Type B pancreatic cell (in vitro differentiated cells): Measurements from ENCODE around the gene MDC1. TPM values are rescaled to one million over a fixed set of nuclear protein-coding genes. Genes with fewer than 3 reads are reported as not detected.

Experiments used
- DNase-seq: peaks from one replicate; pipeline ENCODE4 v3.0.0; 2021; ENCODE audit warnings: mixed read lengths; ENCODE audit not compliant: unreplicated experiment; ENCODE audit errors: extremely low spot score
- H3K27ac Mint-ChIP-seq: 2 replicates; pipeline ENCODE4 v1.8.0; 2021; ENCODE audit warnings: mild to moderate bottlenecking, mixed read lengths
- H3K27me3 Mint-ChIP-seq: 2 replicates; pipeline ENCODE4 v1.8.0; 2021; ENCODE audit warnings: mixed read lengths
- H3K36me3 Mint-ChIP-seq: 2 replicates; pipeline ENCODE4 v1.8.0; 2021; ENCODE audit warnings: mixed read lengths
- H3K4me1 Mint-ChIP-seq: one replicate; pipeline ENCODE4 v1.8.0; 2021; ENCODE audit warnings: mixed read lengths; ENCODE audit not compliant: unreplicated experiment
- H3K4me3 Mint-ChIP-seq: 2 replicates; pipeline ENCODE4 v1.8.0; 2021; ENCODE audit warnings: mild to moderate bottlenecking, mixed read lengths
- H3K9me3 Mint-ChIP-seq: 2 replicates; pipeline ENCODE4 v1.8.0; 2021; ENCODE audit warnings: mixed read lengths
- total RNA-seq: library from RNA; stranded (reverse); gene quantifications from 2 replicates; pipeline ENCODE4 v1.2.1, GENCODE V29; 2021; ENCODE audit warnings: low replicate concordance
- TF ChIP-seq, protein P1 (sequence below): fragments of 200-600 bp; sonication (generic); conservative IDR thresholded peaks from 2 replicates; pipeline ENCODE4 v1.5.0; 2021; ENCODE audit warnings: antibody characterized with exemption, mild to moderate bottlenecking

Gene MDC1
- total RNA-seq, 1 donor from 2014 or later, result 71.3 TPM

DNA sequence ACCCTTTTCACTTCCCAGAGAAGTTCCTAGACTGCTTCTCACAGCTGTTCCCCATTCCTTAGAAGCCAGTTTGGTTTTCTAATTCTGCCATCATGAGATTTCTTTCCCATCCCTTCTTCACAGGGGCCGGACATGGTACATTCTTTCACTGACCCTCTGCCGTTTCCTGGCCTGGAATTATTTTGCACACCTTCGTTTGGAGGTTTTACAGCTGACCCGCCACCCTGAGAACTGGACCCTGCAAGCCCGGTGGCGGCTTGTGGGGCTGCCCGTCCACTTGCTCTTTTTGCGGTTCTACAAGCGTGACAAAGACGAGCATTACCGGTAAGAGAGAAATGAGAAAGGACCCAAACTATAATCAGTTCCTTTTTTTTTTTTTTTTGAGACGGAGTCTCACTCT lies 65.9 kb downstream of the MDC1 start:
- Mint-ChIP-seq H3K4me1 (peaks cover 6% of the 10 kb centered on the region), H3K36me3 (peaks cover 18% of the 10 kb centered on the region), H3K27ac (peak overlapping the region; percentile 26), H3K9me3 (no peaks in the 10 kb centered on the region), H3K4me3 (peak overlapping the region; percentile 64), H3K27me3 (no peaks in the 10 kb centered on the region)
- no peak for DNase-seq
- TF ChIP-seq, protein P1, sequence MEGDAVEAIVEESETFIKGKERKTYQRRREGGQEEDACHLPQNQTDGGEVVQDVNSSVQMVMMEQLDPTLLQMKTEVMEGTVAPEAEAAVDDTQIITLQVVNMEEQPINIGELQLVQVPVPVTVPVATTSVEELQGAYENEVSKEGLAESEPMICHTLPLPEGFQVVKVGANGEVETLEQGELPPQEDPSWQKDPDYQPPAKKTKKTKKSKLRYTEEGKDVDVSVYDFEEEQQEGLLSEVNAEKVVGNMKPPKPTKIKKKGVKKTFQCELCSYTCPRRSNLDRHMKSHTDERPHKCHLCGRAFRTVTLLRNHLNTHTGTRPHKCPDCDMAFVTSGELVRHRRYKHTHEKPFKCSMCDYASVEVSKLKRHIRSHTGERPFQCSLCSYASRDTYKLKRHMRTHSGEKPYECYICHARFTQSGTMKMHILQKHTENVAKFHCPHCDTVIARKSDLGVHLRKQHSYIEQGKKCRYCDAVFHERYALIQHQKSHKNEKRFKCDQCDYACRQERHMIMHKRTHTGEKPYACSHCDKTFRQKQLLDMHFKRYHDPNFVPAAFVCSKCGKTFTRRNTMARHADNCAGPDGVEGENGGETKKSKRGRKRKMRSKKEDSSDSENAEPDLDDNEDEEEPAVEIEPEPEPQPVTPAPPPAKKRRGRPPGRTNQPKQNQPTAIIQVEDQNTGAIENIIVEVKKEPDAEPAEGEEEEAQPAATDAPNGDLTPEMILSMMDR, result no peak

Other genes starting within 250 kb of the MDC1 start
- gene HLA-E, start 227.8 kb downstream of the MDC1 start, total RNA-seq, result 50.8 and 109 TPM in 2 replicates
- gene GNL1, start 160.8 kb downstream of the MDC1 start, total RNA-seq, result 59.3 and 67.1 TPM in 2 replicates
- 10.7 and 32.5 TPM in 2 replicates for gene PRR3, start 160.0 kb downstream of the MDC1 start, total RNA-seq
- 64.2 and 69.2 TPM in 2 replicates for gene ABCF1, start 145.8 kb downstream of the MDC1 start, total RNA-seq
- 84.3 and 116 TPM in 2 replicates for gene PPP1R10, start 100.0 kb downstream of the MDC1 start, total RNA-seq
- gene MRPS18B, start 99.4 kb downstream of the MDC1 start, total RNA-seq, result 39.8 and 45.3 TPM in 2 replicates
- 23.1 and 47.0 TPM in 2 replicates for gene ATAT1, start 90.4 kb downstream of the MDC1 start, total RNA-seq
- gene C6orf136, start 70.1 kb downstream of the MDC1 start, total RNA-seq, result 16.0 and 27.1 TPM in 2 replicates
- gene DHX16, start 44.3 kb downstream of the MDC1 start, total RNA-seq, result 29.0 and 29.6 TPM in 2 replicates
- gene PPP1R18, start 30.6 kb downstream of the MDC1 start, total RNA-seq, result 16.8 and 33.1 TPM in 2 replicates
- 21.8 and 48.9 TPM in 2 replicates for gene NRM, start 26.3 kb downstream of the MDC1 start, total RNA-seq
- 560 and 1,225 TPM in 2 replicates for gene TUBB, start 3.1 kb upstream of the MDC1 start, total RNA-seq
- gene FLOT1, start 25.4 kb upstream of the MDC1 start, total RNA-seq, result 72.9 and 94.8 TPM in 2 replicates
- 24.3 and 40.1 TPM in 2 replicates for gene IER3, start 27.3 kb upstream of the MDC1 start, total RNA-seq
- gene DDR1, start 167.2 kb upstream of the MDC1 start, total RNA-seq, result 197 and 315 TPM in 2 replicates
- 40.8 and 78.7 TPM in 2 replicates for gene GTF2H4, start 190.9 kb upstream of the MDC1 start, total RNA-seq
- gene VARS2, start 197.0 kb upstream of the MDC1 start, total RNA-seq, result 43.8 and 79.4 TPM in 2 replicates
- 2.7 and 3.6 TPM in 2 replicates for gene SFTA2, start 214.9 kb upstream of the MDC1 start, total RNA-seq
- 0.31 and 3.5 TPM in 2 replicates for gene MUCL3, start 223.7 kb upstream of the MDC1 start, total RNA-seq